Stimulated activated CD4-positive, alpha-beta T cell treated with anti-CD3 and anti-CD28 coated beads, Interleukin-12 subunit alpha, Interleukin-12 subunit beta, amount 100 ng/mL, for 24 hours (primary cell): ENCODE results near the gene GHR.
A peak's percentile ranks its signal among the peaks of the same experiment; 100 is the strongest.
"Not testable (repeated sequence)": the region's sequence is repeated elsewhere in the genome, so short reads cannot be mapped to it uniquely, and the experiment has no call there.

Source experiments
- DNase-seq, 2 experiments: peaks; one replicate each; pipeline ENCODE4 v3.0.0-alpha.2; 2020; ENCODE audit warnings: low read depth in 2 of 2

The GHR gene

DNA sequence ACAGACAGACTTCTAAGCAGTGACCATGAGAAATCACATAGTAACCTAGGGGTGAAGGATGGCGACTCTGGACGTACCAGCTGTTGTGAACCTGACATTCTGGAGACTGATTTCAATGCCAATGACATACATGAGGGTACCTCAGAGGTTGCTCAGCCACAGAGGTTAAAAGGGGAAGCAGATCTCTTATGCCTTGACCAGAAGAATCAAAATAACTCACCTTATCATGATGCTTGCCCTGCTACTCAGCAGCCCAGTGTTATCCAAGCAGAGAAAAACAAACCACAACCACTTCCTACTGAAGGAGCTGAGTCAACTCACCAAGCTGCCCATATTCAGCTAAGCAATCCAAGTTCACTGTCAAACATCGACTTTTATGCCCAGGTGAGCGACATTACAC lies 295.4 kb downstream of the GHR start:
- no peak for DNase-seq

DNA sequence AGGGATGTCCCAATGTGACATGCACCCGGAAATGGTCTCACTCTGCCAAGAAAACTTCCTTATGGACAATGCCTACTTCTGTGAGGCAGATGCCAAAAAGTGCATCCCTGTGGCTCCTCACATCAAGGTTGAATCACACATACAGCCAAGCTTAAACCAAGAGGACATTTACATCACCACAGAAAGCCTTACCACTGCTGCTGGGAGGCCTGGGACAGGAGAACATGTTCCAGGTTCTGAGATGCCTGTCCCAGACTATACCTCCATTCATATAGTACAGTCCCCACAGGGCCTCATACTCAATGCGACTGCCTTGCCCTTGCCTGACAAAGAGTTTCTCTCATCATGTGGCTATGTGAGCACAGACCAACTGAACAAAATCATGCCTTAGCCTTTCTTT lies 295.8 kb downstream of the GHR start:
- DNase-seq: no peak

DNA sequence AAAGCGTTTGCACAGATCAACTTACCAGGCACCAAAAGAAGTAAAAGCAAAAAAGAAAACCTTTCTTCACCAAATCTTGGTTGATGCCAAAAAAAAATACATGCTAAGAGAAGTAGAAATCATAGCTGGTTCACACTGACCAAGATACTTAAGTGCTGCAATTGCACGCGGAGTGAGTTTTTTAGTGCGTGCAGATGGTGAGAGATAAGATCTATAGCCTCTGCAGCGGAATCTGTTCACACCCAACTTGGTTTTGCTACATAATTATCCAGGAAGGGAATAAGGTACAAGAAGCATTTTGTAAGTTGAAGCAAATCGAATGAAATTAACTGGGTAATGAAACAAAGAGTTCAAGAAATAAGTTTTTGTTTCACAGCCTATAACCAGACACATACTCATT lies 297.0 kb downstream of the GHR start:
- no peak for DNase-seq

DNA sequence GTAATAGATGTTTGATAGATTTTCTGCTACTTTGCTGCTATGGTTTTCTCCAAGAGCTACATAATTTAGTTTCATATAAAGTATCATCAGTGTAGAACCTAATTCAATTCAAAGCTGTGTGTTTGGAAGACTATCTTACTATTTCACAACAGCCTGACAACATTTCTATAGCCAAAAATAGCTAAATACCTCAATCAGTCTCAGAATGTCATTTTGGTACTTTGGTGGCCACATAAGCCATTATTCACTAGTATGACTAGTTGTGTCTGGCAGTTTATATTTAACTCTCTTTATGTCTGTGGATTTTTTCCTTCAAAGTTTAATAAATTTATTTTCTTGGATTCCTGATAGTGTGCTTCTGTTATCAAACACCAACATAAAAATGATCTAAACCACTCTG lies 298.2 kb downstream of the GHR start:
- DNase-seq: no peak

DNA sequence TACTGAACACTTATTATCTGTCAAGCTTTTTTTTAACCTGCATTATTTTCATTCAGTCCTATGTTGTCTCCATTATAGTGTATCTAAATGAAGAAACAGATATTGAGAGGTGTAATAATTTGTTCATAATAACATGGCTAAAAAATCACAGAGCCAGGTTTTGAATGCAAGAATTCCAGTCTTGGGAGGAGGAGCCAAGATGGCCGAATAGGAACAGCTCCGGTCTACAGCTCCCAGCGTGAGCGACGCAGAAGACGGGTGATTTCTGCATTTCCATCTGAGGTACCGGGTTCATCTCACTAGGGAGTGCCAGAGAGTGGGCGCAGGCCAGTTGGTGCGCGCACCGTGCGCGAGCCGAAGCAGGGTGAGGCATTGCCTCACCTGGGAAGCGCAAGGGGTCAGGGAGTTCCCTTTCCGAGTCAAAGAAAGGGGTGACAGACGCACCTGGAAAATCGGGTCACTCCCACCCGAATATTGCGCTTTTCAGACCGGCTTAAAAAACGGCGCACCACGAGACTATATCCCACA lies 311.4 kb downstream of the GHR start:
- DNase-seq: not testable (repeated sequence)

DNA sequence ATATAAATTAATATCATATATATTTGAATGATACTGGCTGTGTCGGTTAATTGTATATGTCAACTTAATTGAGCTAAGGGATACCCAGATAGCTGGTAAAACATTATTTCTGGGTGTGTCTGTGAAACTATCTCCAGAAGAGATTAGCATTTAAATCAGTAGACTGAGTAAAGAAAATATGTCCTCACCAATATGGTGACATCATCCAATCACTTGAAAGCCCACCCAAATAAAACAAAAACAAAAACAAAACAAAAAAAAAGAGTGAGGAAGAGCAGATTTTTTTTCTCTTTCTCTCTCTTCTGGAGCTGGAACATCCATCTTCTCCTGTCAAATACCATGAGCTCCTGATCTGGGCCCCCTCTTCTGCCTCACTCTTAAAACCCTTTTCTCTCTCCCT lies 317.7 kb downstream of the GHR start:
- no peak for DNase-seq

DNA sequence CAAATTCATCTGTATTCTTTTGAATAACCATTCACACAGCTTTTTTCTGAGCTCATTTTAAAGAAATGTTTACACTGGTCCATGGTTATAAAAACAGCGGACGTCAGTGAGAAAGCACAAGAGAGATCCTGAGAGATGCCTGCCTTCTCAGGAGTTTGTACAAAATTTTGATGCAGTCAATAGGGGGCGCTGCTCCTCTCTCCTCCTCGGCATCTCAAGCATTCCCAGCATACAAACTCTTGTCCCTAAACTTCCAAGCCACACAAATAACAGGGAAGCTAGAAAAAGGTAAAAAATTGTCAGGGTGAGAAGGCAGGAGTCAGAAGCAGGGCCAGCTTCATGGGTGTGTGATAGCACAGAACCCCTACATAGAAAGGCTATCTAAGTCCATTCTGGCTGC lies 322.2 kb downstream of the GHR start:
- no peak for DNase-seq

DNA sequence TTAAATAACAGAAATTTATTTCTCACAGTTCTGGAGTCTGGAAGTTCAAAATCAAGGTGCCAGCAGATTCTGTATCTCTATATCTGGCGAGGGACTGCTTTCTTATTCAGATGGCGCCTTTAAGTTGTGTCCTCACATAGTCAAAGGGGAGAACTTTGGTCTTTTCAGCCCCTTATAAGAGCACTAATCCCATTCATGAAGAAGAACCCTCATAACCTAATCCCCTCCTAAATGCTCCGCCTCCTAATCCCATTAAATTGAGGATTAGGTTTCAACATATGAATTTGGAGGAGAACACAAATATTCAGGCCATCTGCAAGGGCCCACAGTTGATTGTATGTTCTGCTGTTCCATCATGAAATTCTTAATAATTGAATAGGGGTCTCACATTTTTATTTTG lies 322.6 kb downstream of the GHR start:
- no peak for DNase-seq

DNA sequence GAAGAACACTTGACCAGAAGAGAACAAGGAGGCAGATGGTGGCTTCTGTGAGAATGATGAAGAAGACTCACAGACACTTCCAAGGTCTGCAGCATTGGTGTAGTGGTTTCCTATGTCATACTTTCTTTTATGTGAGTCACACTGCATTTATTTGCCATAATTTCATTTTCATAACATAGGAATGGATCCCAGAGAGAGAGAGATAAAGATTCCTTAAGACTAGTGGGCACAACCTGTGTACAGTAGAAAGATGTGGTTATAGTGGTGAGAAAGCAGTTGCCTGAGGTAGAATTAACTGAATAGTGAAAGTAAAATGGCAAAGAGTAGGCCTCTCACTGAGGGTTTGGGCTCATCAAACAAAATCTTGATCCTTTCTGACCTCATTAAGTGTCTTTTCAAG lies 325.8 kb downstream of the GHR start:
- no peak for DNase-seq

DNA sequence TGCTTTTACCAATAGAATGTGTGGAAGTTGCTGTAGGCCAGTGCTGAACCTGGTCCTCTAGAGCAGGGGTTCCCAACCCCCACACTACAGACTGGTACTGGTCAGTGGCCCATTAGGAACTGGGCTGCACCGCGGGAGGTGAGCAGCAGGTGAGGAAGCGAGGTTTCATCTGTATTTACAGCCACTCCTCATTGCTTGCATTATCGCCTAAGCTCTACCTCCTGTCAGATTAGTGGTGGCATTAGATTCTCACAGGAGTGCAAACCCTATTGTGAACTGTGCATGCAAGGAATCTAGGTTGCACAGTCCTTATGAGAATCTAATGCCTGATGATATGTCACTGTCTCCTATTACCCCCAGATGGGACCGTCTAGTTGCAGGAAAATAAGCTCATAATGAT lies 327.3 kb downstream of the GHR start:
- no peak for DNase-seq

DNA sequence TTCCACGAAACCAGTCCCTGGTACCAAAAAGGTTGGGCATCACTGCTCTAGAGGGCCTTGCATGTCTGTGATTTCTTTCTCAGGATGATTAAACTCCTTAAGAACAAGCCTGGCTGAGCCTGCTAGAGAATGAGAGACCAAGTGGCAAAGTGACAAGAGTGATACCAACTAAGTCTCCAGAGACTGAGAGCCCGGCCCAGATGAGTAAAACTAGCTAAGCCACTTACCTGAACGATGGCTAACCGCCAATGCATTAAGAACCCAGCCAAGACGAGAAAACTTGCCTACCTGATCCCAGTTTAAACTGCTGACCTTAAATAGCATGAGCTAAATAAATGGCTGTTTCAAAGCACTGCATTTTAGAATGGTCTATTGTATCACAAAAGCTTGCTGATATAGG lies 327.8 kb downstream of the GHR start:
- no peak for DNase-seq

DNA sequence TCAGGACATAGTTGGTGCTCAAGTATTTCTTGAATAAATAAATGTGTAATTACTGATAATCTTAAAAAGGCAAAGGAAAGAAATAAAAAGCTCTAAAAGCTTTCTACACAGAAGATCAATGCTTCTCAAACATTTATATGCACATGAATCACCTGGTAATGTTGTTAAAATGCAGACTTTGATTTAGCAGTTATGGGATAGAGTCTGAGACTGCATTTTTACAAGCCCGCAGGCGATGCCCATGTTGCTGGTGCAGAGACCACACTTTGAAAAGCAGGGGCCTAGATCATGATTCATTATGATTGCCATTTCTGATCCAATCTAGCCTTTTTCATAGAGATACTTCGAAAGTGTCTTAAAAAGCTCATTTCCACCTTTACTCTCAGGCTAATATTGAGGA lies 329.9 kb downstream of the GHR start:
- no peak for DNase-seq

DNA sequence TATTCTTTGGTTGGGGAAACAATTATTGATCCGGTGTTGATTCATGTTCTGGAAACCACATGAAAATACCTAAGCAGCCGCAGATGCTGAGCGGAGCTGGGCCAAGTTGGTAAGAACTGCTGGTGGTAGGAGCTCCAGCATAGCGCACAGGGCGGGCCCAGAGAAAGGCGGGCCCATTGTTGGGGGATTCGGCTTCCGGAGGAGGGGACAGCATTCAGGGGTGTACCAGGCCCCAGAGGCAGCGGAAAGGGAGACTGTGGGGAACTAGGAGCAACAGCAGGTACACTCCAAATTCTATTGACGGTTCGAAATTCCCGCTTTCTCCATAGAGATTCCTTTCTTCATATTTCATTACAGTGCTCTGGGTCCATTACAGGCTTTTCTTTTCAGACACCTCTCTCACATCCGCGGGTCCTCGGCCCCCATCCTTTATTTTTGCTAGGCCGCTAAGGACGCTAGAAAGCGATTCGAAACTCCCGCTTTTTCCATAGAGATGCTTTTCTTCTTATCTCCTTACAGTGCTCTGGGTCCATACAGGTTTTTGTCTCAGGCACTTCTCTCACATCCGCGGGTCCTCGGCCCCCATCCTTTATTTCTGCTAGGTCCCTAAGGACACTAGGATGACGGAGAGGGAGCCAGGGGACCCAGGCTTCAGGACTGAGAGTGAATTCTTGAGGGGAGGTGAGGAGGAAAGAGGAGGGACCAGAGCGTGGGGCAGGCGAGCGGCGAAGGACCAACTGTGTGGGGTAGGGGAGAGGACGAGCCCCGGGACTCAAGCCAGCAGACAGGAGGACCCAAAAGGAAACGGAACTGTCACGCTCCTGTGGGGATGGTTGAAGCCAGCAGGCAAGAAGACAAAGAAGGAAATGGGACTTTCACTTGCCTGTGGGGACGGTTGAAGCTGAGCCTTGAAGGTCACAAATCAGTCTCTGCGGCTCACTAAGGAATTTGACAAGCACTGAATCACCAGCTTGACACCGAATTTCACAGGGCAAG lies 333.7 kb downstream of the GHR start, which contains the start of gene CCDC152:
Gene CCDC152, plus strand, starts transcription at position 213 of the 996 bp plus-strand sequence. CDS start 2,304 bp downstream, outside the sequence.
- peak; percentile 36 to 45 for DNase-seq

DNA sequence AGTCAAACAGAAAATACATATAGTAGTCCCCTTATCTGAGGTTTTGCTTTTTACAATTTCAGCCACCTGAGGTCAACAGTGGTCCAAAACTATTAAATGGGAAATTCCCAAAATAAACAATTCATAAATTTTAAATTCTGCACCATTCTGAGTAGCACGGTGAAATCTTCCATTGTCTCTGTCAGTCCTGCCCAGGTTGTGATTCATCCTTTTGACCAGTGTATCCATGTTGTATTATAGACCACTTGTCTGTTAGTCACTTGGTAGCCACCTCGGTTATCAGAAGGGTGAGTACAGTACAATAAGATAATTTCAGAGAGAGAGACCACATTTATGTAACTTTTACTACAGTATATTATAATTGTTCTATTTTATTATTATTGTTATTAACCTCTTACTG lies 336.2 kb downstream of the GHR start:
- DNase-seq: no peak

DNA sequence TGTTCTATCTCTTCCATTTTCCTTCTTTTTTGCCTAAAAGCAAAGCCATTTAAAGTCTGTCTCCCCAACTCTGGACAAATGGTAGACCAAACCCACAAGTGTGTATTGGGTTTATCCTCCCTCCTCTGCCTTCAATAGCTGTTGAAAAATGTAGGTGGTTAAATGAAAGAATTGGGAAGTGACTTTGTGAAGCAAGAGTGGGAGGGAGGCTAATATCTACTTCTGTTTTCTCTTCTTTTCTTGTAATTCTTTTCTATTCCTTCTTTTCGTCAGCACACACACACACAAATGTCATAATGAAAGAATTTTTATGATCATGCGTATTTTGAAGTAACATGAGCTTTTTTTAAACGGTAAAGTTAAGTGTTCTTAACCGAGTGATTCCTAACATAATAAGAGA lies 337.2 kb downstream of the GHR start:
- no peak for DNase-seq

DNA sequence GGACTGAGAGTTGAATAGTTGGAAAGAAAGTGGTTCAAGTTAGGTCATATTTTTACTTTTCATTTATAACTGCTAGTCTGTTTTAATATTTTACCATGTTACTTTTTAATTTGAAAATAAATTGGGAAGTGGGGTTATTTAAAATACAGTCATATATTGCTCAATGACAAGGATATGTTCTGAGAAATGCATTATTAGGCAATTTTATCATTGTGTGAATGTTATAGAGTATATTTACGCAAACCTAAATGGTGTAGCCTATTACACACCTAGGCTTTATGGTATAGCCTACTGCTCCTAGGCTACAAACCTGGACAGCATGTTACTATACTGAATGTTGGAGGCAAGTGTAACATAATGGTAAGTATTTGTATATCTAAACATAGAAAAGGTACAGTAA lies 338.6 kb downstream of the GHR start:
- DNase-seq: no peak

DNA sequence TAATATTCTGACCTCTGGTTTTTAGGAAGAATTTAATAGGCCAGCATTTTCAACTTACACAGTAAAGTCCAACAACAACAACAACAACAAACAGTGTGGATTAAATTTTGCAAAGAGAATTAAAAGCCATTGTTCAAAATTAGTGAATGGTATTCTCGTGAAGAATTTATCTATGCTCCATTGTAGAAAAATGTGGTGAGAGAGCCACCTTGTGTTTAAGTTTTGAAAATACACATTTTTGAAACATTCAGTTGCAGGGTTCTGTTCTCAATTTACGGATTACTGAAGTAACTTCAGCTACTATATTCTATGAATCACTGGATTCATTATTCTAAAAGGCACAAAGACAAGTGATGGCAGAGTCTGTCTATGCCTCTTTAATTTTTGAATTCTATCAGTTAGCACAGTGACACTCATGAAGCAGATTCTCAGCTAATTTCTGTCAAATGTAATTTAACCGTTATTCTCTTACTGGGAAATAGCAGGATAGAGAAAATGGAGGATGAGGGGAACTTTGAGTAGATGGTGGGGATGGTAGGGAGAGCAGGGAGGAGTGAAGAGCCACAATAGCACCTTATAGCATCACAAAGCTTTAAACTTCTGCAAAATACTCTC lies 344.4 kb downstream of the GHR start:
- DNase-seq: no peak

DNA sequence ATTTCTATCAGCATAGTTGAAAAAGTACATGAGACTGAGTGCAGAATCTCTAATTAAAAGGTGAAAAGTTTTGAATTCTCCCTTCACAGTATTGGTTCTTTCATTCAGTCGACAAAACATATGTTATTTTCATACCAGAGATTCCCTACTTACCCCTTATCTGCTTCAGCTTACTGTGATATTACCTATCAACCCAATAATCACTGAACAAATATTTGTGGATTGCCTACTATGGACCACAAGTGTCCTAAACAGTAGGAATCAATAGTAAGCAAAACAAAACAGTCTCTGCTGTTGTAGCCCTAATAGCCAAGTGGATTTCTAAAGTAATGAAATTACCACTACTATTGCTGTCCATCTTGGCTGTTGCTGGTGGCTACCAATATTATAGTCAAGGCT lies 344.9 kb downstream of the GHR start:
- DNase-seq: no peak

DNA sequence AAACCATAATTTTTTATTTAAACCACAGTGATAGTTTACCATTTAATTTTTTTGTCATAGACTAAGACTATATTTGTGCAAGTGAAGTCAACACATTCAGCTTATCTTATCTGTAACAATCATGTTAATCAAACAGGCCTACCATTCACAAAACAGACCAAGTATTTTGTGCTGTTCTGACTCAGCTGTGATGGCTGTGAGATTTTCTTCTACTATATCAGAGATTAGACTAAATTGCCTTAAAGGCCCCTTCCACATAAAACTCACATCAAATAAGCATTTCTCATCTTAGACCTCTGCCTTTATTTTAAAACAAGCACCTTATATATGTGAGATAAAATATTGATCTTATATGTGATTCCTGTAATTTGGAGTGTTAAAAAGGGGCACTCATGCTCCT lies 346.8 kb downstream of the GHR start:
- no peak for DNase-seq
